Mesothelial cell of epicardium (in vitro differentiated cells): ENCODE measurements around the gene SUN1. TPM values are rescaled to one million over a fixed set of nuclear protein-coding genes. Genes with fewer than 3 reads are reported as not detected.
A peak's percentile ranks its signal among the peaks of the same experiment; 100 is the strongest.

ENCODE experiments used
- DNase-seq, 2 experiments: peaks; one replicate each; pipeline ENCODE4 v3.0.0; 2021; ENCODE audit warnings: low spot score in 2 of 2; ENCODE audit not compliant: unreplicated experiment in 2 of 2
- H3K27ac Mint-ChIP-seq: 2 replicates; pipeline ENCODE4 v1.8.0; 2021; ENCODE audit warnings: mixed read lengths
- H3K27me3 Mint-ChIP-seq: 2 replicates; pipeline ENCODE4 v1.8.0; 2021; ENCODE audit warnings: low read depth, mixed read lengths
- H3K36me3 Mint-ChIP-seq: 2 replicates; pipeline ENCODE4 v1.8.0; 2021; ENCODE audit warnings: mixed read lengths
- H3K4me1 Mint-ChIP-seq: 2 replicates; pipeline ENCODE4 v1.8.0; 2021; ENCODE audit warnings: mixed read lengths
- H3K4me3 Mint-ChIP-seq: 2 replicates; pipeline ENCODE4 v1.8.0; 2021; ENCODE audit warnings: mild to moderate bottlenecking, moderate library complexity, mixed read lengths
- H3K9me3 Mint-ChIP-seq: 2 replicates; pipeline ENCODE4 v1.8.0; 2021; ENCODE audit warnings: mixed read lengths
- total RNA-seq: library from RNA; stranded (reverse); gene quantifications from 3 replicates; pipeline ENCODE4 v1.2.1, GENCODE V29; 2021
- TF ChIP-seq, protein P1 (sequence below): fragments of 200-600 bp; sonication (generic); IDR thresholded peaks from one replicate; pipeline ENCODE4 v1.5.0; 2021; ENCODE audit warnings: antibody characterized with exemption; ENCODE audit not compliant: unreplicated experiment

SUN1 gene
- total RNA-seq, 1 donor from 2014 or later = 201 TPM

DNA sequence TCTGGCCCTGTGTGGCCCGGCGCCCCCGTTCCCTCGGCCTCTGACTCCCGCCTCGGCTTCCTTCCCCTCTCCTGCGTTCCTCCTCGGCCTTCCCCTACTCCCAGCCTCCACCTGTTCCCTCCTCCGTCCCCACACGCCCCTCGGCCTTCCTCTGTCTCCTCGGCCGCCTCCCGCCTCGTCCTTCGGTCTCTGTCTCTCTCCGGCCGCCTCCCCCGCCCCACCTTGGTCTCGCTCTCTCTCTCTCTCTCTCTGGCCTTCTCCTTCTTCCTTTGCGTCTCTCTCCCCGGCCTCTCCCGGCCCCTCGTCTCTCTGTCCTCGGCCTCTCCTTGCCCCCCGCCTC is 44.7 kb downstream of the SUN1 start:
- Mint-ChIP-seq H3K27me3 (no peaks in the 10 kb centered on the region), H3K4me1 (peaks cover 24% of the 10 kb centered on the region)

DNA sequence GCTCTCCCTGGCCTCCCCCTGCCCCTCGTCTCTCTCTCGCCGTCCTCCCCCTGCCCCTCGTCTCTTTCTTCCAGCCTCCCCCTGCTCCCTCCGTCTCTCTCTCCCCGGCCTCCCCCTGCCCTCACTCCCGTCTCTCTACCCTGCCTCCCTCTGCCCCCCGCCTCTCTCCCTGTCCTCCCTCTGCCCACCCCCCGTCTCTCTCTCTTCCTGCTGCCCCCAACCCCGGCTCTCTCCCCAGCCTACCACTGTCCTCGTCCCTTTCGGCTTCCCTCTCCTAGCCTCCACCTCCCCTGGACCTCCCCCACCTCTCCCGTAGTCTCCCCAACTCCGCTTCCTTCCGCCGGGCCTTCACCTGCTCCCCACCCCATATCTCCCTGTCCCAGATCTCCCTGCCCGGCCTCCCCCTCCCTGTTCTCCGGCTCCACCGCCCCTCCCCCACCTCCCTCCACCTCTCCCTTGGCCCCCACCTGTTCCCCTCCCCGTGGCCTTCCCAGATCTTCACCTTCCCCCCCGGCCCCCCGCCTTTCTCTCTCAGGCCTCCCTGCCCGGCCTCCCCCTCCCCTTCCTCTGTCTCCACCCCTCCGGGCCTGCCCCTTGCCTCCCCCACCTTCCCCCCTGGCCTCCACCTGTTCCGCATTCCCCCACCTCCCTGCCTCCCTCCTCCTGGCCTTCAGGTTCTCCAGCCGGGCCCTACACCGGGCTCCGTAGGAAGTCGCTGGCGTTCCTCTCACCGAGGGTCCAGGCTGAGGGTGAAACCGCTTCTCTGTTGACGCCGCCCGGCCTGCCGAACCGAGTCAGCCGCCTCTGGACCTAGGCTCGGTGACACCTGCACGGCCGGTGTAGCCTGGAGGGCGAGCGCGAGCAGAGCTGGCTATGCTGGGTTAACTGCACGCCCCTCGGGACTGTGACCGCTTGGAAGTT is 45.3 kb downstream of the SUN1 start:
- peak overlapping the region; percentile 93 for H3K27ac Mint-ChIP-seq

More for the DNA sequence above, 44.7 kb downstream of the SUN1 start:
- TF ChIP-seq, protein P1, sequence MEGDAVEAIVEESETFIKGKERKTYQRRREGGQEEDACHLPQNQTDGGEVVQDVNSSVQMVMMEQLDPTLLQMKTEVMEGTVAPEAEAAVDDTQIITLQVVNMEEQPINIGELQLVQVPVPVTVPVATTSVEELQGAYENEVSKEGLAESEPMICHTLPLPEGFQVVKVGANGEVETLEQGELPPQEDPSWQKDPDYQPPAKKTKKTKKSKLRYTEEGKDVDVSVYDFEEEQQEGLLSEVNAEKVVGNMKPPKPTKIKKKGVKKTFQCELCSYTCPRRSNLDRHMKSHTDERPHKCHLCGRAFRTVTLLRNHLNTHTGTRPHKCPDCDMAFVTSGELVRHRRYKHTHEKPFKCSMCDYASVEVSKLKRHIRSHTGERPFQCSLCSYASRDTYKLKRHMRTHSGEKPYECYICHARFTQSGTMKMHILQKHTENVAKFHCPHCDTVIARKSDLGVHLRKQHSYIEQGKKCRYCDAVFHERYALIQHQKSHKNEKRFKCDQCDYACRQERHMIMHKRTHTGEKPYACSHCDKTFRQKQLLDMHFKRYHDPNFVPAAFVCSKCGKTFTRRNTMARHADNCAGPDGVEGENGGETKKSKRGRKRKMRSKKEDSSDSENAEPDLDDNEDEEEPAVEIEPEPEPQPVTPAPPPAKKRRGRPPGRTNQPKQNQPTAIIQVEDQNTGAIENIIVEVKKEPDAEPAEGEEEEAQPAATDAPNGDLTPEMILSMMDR = no peak
- peak overlapping the region; percentile 87 for H3K4me3 Mint-ChIP-seq
- H3K9me3 Mint-ChIP-seq = no peaks in the 10 kb centered on the region
- no peak for DNase-seq
- peak overlapping the region; percentile 93 for H3K27ac Mint-ChIP-seq
- H3K36me3 Mint-ChIP-seq = peaks cover 13% of the 10 kb centered on the region

DNA sequence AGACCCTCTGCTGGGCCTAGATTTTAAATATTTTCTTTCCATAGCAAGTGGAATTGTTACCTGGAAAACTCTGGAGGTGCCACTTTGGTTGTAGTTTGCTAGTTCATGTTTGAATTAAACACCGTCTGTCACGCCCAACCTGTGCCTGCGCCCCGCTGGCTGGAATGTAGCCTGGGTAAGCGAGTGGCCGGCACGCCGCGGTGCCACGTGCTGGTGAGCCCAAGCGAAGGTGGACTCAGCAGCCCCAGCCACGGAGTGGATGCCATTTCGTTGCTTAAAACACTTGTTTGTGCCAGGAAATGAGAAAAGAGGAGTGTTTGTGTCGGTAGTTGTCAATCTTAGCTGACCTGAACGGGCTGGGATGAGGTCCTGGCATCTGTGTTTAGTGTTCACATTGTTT is 46.8 kb downstream of the SUN1 start:
- H3K36me3 Mint-ChIP-seq = peaks cover 2% of the 10 kb centered on the region

More for the DNA sequence above, 45.3 kb downstream of the SUN1 start:
- Mint-ChIP-seq H3K4me3 (peak overlapping the region; percentile 87), H3K36me3 (peaks cover 7% of the 10 kb centered on the region), H3K4me1 (peaks cover 24% of the 10 kb centered on the region), H3K27me3 (no peaks in the 10 kb centered on the region), H3K9me3 (no peaks in the 10 kb centered on the region)
- no peak for DNase-seq
- TF ChIP-seq, protein P1 = no peak

DNA sequence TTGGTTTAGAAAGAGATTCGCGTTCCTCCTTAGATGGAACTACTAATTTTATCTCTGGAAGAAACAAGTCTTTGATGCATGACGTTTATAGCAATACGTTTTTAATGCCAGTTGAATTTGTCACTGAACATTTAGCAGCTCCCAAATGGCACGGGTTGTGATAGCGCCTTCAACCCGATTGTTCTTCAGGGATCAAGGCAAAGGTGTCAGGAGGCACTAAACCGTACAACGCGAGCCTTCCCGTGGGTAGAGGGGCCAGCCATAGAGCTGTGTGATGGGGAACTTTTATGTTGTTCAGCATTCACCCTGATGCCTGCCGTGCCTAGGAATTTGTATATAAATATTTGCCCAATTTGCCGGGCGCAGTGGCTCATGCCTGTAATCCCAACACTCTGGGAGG is 47.4 kb downstream of the SUN1 start:
- DNase-seq = no peak
- H3K27ac Mint-ChIP-seq = no peak overlapping the region
- no peaks in the 10 kb centered on the region for H3K9me3 Mint-ChIP-seq
- H3K27me3 Mint-ChIP-seq = no peaks in the 10 kb centered on the region
- peaks cover 2% of the 10 kb centered on the region for H3K36me3 Mint-ChIP-seq
- no peak overlapping the region for H3K4me3 Mint-ChIP-seq
- H3K4me1 Mint-ChIP-seq = peaks cover 8% of the 10 kb centered on the region
- TF ChIP-seq, protein P1 = no peak

More for the DNA sequence above, 46.8 kb downstream of the SUN1 start:
- Mint-ChIP-seq H3K27ac (peak overlapping the region; percentile 59), H3K9me3 (no peaks in the 10 kb centered on the region), H3K27me3 (no peaks in the 10 kb centered on the region), H3K4me1 (peaks cover 12% of the 10 kb centered on the region), H3K4me3 (peak overlapping the region; percentile 49)
- no peak for DNase-seq
- TF ChIP-seq, protein P1 = no peak

DNA sequence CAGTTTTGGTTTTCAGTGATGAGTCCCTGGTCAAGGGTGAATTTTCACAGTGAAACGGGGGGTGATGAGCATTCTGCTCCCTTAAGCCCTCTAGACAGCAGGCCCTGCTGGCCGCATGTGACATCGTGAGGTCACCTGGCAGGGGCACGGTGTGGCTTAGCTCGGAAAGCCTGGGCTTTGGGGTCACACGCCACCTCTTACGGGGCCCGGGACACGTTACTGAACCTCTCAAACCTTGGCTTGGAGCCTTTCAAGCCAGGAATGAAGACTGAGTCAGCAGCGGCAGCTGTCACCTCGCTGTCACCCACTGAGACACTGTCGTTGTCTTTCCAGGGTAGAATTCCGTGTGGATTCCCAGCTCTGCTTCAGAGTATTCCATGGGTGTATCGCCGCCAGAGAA is 48.2 kb downstream of the SUN1 start:
- Mint-ChIP-seq H3K9me3 (no peaks in the 10 kb centered on the region), H3K27ac (no peak overlapping the region), H3K27me3 (no peaks in the 10 kb centered on the region), H3K36me3 (peaks cover 2% of the 10 kb centered on the region), H3K4me1 (peaks cover 8% of the 10 kb centered on the region), H3K4me3 (no peak overlapping the region)
- TF ChIP-seq, protein P1 = no peak
- DNase-seq = no peak
